ENCODE data around the gene HVCN1.

The HVCN1 gene

GRCh38 chr12:110649341-110649847, 39.5 kb downstream of the HVCN1 start:
- no peak overlapping the region for H3K4me3 ChIP-seq (ENCODE audit: low read depth, low read length)
- CTCF ChIA-PET, result no interaction called here
- DNase-seq (ENCODE audit: low read depth, low spot score), result no peak
- TF ChIP-seq, protein P1, sequence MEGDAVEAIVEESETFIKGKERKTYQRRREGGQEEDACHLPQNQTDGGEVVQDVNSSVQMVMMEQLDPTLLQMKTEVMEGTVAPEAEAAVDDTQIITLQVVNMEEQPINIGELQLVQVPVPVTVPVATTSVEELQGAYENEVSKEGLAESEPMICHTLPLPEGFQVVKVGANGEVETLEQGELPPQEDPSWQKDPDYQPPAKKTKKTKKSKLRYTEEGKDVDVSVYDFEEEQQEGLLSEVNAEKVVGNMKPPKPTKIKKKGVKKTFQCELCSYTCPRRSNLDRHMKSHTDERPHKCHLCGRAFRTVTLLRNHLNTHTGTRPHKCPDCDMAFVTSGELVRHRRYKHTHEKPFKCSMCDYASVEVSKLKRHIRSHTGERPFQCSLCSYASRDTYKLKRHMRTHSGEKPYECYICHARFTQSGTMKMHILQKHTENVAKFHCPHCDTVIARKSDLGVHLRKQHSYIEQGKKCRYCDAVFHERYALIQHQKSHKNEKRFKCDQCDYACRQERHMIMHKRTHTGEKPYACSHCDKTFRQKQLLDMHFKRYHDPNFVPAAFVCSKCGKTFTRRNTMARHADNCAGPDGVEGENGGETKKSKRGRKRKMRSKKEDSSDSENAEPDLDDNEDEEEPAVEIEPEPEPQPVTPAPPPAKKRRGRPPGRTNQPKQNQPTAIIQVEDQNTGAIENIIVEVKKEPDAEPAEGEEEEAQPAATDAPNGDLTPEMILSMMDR (IDR thresholded peaks at IDR 0.05; ENCODE audit: insufficient read depth, low read length, missing control alignments), result no peak
- POLR2A ChIA-PET, result no interaction called here

DNA sequence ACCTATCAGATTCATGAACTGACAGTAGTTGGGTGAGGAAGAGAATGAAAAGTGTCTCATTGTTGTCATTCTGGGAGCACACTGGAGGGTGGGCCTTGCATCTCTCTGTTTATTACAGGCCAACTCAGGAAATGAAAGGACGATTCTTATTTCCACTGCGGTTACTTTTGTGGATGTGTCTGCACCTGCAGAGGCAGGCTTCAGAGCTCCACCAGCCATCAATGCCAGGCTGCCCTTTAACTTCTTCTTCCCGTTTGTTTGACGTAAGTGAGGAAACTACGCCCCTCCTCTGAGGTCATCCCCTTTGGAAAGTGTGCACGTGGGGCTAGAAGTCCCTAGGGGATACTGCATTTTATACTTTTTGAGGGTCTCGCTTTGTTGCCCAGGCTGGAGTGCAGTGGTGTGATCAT, 41.3 kb downstream of the HVCN1 start:
- CTCF ChIA-PET, result no interaction called here
- DNase-seq (ENCODE audit: low read depth, low spot score), result no peak
- no peak overlapping the region for H3K4me3 ChIP-seq (ENCODE audit: low read depth, low read length)
- TF ChIP-seq, protein P1 (IDR thresholded peaks at IDR 0.05; ENCODE audit: insufficient read depth, low read length, missing control alignments), result no peak
- POLR2A ChIA-PET, result no interaction called here

DNA sequence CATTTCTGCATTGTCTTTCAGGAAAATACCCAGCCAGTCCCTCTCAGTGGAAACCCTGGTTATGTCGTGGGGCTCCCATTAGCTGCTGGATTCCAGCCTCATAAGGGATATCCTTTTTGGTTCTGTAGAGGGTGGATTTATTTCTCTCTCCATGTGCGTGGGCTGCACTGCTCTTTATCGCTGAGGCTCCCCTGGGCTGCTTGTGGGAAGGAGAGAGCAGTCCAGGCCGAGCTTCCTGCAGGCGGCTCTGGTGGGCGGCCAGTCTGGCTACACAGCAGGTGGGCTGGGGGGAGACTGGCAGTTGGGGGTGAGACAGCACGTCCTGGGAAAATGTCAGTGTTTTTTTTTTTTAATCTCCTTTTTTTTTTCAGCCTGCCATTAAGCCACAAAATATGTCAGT, 47.4 kb downstream of the HVCN1 start:
- H3K4me3 ChIP-seq (ENCODE audit: low read depth, low read length), result no peak overlapping the region
- no peak for DNase-seq (ENCODE audit: low read depth, low spot score)
- TF ChIP-seq, protein P1 (IDR thresholded peaks at IDR 0.05; ENCODE audit: insufficient read depth, low read length, missing control alignments), result no peak
- CTCF ChIA-PET, result interaction anchor here (1.0 kb wide), 1 partner anchor 247 kb away, joined by 4 read pairs; no protein-coding TSS in a partner anchor
- POLR2A ChIA-PET, result no interaction called here

GRCh38 chr12:110640275-110641025, 48.5 kb downstream of the HVCN1 start:
- ChIA-PET CTCF (interaction anchor here (1.0 to 1.2 kb wide), 3 partner anchors 10 to 253 kb away, joined by 3 to 4 read pairs (median 4); no protein-coding TSS in a partner anchor), POLR2A (no interaction called here)
- DNase-seq (ENCODE audit: low read depth, low spot score), result no peak
- H3K4me3 ChIP-seq (ENCODE audit: low read depth, low read length), result no peak overlapping the region
- TF ChIP-seq, protein P1 (IDR thresholded peaks at IDR 0.05; ENCODE audit: insufficient read depth, low read length, missing control alignments), result no peak

GRCh38 chr12:110639336-110640141, 49.4 kb downstream of the HVCN1 start:
- CTCF ChIA-PET, result interaction anchor here (0.7 to 1.2 kb wide), 3 partner anchors 9 to 254 kb away, joined by 3 to 4 read pairs (median 3); partner anchors contain the start of gene TCTN1
- no peak overlapping the region for H3K4me3 ChIP-seq (ENCODE audit: low read depth, low read length)
- POLR2A ChIA-PET, result no interaction called here
- DNase-seq (ENCODE audit: low read depth, low spot score), result peak; percentile 23
- TF ChIP-seq, protein P1 (IDR thresholded peaks at IDR 0.05; ENCODE audit: insufficient read depth, low read length, missing control alignments), result no peak

GRCh38 chr12:110638796-110639195, 50.1 kb downstream of the HVCN1 start:
- H3K4me3 ChIP-seq (ENCODE audit: low read depth, low read length), result no peak overlapping the region
- no peak for DNase-seq (ENCODE audit: low read depth, low spot score)
- TF ChIP-seq, protein P1 (IDR thresholded peaks at IDR 0.05; ENCODE audit: insufficient read depth, low read length, missing control alignments), result no peak
- CTCF ChIA-PET, result interaction anchor here (0.7 kb wide), 1 partner anchor 25 kb away, joined by 3 read pairs; the partner anchor contains the start of gene TCTN1
- POLR2A ChIA-PET, result no interaction called here
